Pancreas (tissue), 10 donors: ENCODE measurements around the gene SUCLG2. TPM values are rescaled to one million over a fixed set of nuclear protein-coding genes. Genes with fewer than 3 reads are reported as not detected.

Experiments used
- ATAC-seq, 4 donors: fragments of 200-7000 bp; cut with Tn5 transposase; one replicate each; pipeline versions ENCODE4 v1.8.0 to v1.9.1; 2020; ENCODE audit warnings: mild to moderate bottlenecking in 4 of 4, moderate library complexity in 4 of 4
- DNase-seq, 6 donors: peaks; one replicate each; pipeline ENCODE4 v3.0.0-alpha.2; 2020
- FAIRE-seq: peaks from 2 replicates; lab custom pipeline; 2012; peaks lifted over from hg19 to GRCh38; lab: Jason Lieb, UNC
- H3K27ac ChIP-seq, 4 donors: fragments of 200-600 bp; sonication (generic); 1 replicate in 3 of 4; 2 replicates in 1 of 4; pipeline versions ENCODE4 v1.5.0 to v1.8.0; 2020
- H3K27me3 ChIP-seq, 4 donors: fragments of 200-600 bp; one replicate each; pipeline ENCODE4 v1.8.0; 2021
- H3K36me3 ChIP-seq, 3 donors: fragments of 200-600 bp; sonication (generic) in 1 of 3; one replicate each; pipeline versions ENCODE4 v1.5.0 to v1.8.0; 2020 to 2021
- H3K4me1 ChIP-seq, 3 donors: fragments of 200-600 bp; one replicate each; pipeline ENCODE4 v1.8.0; 2021
- H3K4me3 ChIP-seq, 4 donors: fragments of 200-600 bp; sonication (generic) in 2 of 4; one replicate each; pipeline versions ENCODE4 v1.5.0 to v1.8.0; 2020 to 2021
- H3K9me3 ChIP-seq, 4 donors: fragments of 200-600 bp; one replicate each; pipeline ENCODE4 v1.8.0; 2021
- WGBS, 2 donors: extraction: QIAGEN DNeasy Blood & Tissue Kit; methylation state at CpG; one replicate each; pipeline ENCODE4 v1.1.7; 2013; 5-methylcytosine and 5-hydroxymethylcytosine counted together
- intact Hi-C, 3 donors: fragments of 100-400 bp; cut with DNase I; formaldehyde crosslinking; loops; one replicate each; pipeline versions ENCODE4 v1.11.1 to v1.14.2; 2022
- polyA plus RNA-seq, 2 donors: library from polyadenylated mRNA; stranded (reverse); fragments of 200-250 nt; gene quantifications; one replicate each; pipeline ENCODE4 v1.2.3, GENCODE V29; 2013
- total RNA-seq, 6 donors: library from RNA; stranded (reverse); fragmentation: NEBNext Ultra II Directional in 4 of 6; extraction: Animal tissue kit (Norgen Biotek cat#: 25700) in 4 of 6; gene quantifications; one replicate each; pipeline versions ENCODE4 v1.2.1 to v1.2.4, GENCODE V29; 2021 to 2023
- TF ChIP-seq, protein P1 (sequence below), 4 donors: fragments of 200-600 bp; sonication (generic) in 3 of 4; IDR thresholded peaks; one replicate each; pipeline versions ENCODE4 v1.5.0 to v1.8.0; 2021; ENCODE audit warnings: antibody characterized with exemption in 4 of 4
- donor health status: healthy with polysubstance abuse.
- donor health status: DM: no; HTN: no; CAD: no; lungs with moderate emphysema.
- donor health status: DM: no; HTN: no; CAD: no.
- donor health status: control.
- donor health status: control.
- donor health status: Bipolar disorder and iron deficiency.
- donor health status: DM: yes; HTN: yes; CAD: no.
- donor health status: DM: no; HTN: no; CAD: no.
- donor health status: DM: no; HTN: no; CAD: no.
- donor health status: DM: yes; HTN: yes; CAD: no.

SUCLG2 gene
- total and polyA plus RNA-seq, 8 donors, result 16.4 to 34.4 (median 28.9) TPM

DNA sequence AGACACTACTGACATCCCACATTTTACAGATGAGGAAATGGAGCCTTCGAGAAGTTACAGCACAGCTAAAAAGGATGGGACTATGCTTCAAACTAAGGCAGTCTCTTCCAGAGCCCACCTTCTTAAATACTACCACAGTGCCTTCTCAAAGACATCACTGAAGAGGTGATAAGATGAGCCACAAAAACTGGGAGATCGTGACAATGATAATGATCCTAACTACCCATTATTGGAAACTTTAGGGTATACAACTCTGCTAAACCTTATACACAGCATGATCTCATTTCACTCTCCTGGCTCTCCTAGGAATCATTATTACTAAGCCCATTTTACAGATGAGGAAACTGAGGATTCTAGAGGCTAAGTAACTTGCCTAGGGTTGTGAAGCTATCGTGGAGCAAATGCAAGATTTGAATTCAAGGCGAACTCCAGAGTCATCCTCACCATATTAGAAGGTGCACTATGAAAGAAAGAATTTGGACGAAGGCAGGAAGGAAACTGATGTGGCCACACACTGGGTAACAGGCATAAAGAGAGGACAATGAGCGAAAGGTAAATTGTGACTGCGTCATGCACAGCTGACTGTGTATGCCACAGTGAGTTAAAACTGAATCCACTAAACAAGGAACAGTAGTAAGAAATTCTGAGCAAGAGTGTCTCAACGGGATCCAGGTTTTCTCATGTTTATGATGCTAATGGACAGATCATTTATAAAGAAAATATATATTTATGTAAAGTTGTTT is 55.4 kb downstream of the SUCLG2 start:
- Histone ChIP-seq H3K27ac (no peak overlapping the region), H3K4me3 (no peak overlapping the region), H3K4me1 (peaks cover 0 to 5% (median 0%) of the 10 kb centered on the region in 3 donors), H3K9me3 (no peaks in the 10 kb centered on the region), H3K36me3 (no peaks in the 10 kb centered on the region), H3K27me3 (no peaks in the 10 kb centered on the region)
- TF ChIP-seq, protein P1, sequence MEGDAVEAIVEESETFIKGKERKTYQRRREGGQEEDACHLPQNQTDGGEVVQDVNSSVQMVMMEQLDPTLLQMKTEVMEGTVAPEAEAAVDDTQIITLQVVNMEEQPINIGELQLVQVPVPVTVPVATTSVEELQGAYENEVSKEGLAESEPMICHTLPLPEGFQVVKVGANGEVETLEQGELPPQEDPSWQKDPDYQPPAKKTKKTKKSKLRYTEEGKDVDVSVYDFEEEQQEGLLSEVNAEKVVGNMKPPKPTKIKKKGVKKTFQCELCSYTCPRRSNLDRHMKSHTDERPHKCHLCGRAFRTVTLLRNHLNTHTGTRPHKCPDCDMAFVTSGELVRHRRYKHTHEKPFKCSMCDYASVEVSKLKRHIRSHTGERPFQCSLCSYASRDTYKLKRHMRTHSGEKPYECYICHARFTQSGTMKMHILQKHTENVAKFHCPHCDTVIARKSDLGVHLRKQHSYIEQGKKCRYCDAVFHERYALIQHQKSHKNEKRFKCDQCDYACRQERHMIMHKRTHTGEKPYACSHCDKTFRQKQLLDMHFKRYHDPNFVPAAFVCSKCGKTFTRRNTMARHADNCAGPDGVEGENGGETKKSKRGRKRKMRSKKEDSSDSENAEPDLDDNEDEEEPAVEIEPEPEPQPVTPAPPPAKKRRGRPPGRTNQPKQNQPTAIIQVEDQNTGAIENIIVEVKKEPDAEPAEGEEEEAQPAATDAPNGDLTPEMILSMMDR (IDR thresholded peaks at IDR 0.05), result no peak
- no peak for ATAC-seq
- WGBS, 2 donors, result 97% methylated on average over 8 of the region's 8 CpGs
- no peak for DNase-seq
- no peak for FAIRE-seq
- intact Hi-C loops, result no loop called here

DNA sequence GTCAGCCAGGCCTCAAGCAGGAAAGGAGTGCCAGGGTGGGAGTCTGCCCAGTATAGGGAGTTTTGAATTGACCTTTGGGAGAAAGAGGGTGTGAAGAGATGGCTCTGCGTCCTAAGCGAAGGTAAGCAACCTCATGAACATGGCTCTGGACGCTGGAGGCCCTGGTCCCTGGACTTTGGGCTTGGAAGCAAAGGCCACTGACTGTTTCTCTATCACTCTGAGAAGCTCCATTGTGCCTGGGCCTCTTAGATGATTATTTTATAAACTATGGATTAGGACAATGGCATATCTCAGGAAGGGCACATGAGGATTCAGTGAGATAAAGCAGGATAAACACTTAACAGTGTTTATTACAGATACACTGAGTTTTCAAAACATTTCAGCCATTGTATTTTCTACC is 59.0 kb downstream of the SUCLG2 start:
- Histone ChIP-seq H3K9me3 (no peaks in the 10 kb centered on the region), H3K4me1 (no peaks in the 10 kb centered on the region), H3K27me3 (no peaks in the 10 kb centered on the region), H3K4me3 (no peak overlapping the region), H3K27ac (no peak overlapping the region), H3K36me3 (no peaks in the 10 kb centered on the region)
- TF ChIP-seq, protein P1 (IDR thresholded peaks at IDR 0.05), result no peak
- no peak for ATAC-seq
- no peak for FAIRE-seq
- 88 to 90% methylated on average over 3 of the region's 3 CpGs for WGBS, 2 donors
- no peak for DNase-seq
- intact Hi-C loops, result no loop called here

DNA sequence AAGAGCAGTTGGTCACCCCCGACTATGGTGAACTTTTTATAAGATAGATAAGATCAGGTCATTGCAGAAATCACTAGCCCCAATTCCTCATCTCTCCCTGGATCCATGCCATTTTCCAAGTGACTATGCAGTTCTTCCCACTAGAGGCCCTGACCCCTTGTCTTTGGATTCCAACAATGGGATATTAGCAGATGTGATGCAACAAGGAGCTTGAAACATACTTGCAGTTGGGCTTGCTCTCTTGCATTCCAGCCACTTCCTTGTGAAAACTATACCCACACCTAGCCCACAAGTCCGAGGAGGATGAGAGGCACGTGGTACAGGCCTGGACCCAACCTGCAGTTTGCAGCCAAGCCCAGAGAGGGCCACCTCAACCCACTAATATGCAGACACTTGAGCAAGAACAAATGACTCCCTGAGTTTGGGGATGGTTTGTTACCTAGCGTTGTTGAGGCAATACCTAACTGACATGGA is 60.6 kb downstream of the SUCLG2 start:
- intact Hi-C loops, result no loop called here
- no peak overlapping the region for H3K27ac ChIP-seq
- H3K4me3 ChIP-seq, result no peak overlapping the region
- no peaks in the 10 kb centered on the region for H3K4me1 ChIP-seq
- no peaks in the 10 kb centered on the region for H3K27me3 ChIP-seq
- WGBS, 2 donors, result 94 to 100% methylated on average over 4 of the region's 4 CpGs
- no peaks in the 10 kb centered on the region for H3K9me3 ChIP-seq
- no peak for DNase-seq
- ATAC-seq, result no peak
- TF ChIP-seq, protein P1 (IDR thresholded peaks at IDR 0.05), result no peak
- FAIRE-seq, result no peak
- no peaks in the 10 kb centered on the region for H3K36me3 ChIP-seq

DNA sequence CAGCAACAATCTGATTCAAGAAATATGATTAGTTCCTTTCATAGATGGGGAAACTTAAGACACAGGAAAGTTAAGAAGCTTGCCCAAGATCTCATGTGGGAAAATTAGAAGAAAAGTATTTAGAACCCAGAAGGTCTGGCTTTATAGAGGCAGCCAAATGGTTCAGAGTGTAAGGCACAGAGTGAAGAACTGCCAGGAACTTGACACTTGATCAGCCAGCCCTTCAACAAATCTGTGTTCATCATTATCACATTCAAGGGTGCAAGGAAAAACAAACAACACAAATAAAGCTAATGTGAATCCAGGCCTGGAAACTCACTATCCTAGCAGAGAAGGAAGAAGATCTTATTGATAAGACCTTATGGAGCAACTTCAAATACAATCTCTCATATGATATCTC is 62.4 kb downstream of the SUCLG2 start:
- H3K36me3 ChIP-seq, result no peaks in the 10 kb centered on the region
- FAIRE-seq (no peak), ATAC-seq (no peak), DNase-seq (no peak)
- H3K4me1 ChIP-seq, result no peaks in the 10 kb centered on the region
- H3K9me3 ChIP-seq, result no peaks in the 10 kb centered on the region
- intact Hi-C loops, result no loop called here
- no peak overlapping the region for H3K27ac ChIP-seq
- H3K27me3 ChIP-seq, result no peaks in the 10 kb centered on the region
- TF ChIP-seq, protein P1 (IDR thresholded peaks at IDR 0.05), result no peak
- H3K4me3 ChIP-seq, result no peak overlapping the region

DNA sequence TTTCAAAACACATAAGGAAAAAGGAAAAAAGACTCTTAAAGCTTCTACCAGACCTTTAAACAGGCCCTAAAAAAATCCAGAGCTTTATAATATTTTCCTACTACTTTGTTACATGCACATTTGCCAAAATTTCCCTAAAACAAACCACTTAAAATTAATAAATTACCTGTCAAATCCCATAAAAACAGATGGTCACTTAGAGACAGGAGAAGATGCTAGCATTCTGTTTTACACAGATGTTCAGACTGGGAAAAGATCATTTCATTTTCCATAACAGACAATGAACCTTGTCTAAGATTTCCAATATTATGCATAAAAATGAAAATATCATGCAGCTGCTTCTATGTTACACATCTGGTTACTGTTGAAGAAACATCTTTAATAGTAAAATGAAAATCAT is 66.6 kb downstream of the SUCLG2 start:
- Histone ChIP-seq H3K9me3 (no peaks in the 10 kb centered on the region), H3K4me1 (no peaks in the 10 kb centered on the region), H3K27me3 (no peaks in the 10 kb centered on the region), H3K36me3 (no peaks in the 10 kb centered on the region), H3K27ac (no peak overlapping the region), H3K4me3 (no peak overlapping the region)
- DNase-seq (no peak), ATAC-seq (no peak), FAIRE-seq (no peak)
- TF ChIP-seq, protein P1 (IDR thresholded peaks at IDR 0.05), result no peak
- intact Hi-C loops, result no loop called here
